Measurements from ENCODE around the gene POTEG.
"Not testable (repeated sequence)": the region's sequence is repeated elsewhere in the genome, so short reads cannot be mapped to it uniquely, and the experiment has no call there.

Gene POTEG

DNA sequence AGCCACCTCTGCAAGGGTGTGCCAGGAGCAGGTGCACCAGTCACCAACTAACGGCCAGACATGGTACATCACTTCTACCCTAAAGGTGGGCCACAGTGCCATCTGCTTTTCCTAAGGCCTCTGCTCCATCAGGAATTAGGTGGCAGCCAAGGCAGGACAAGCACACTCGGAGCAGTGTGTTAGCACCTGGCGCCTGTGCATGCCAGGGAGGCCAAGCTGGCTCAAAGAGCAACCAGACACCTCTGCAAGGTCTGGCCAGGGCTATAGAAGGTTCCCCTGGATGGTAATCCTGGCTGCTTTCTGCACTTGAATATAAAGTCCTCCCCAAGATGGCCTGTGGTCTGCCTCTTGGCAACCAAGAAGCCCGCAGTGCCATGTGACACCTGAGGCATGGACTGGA, 45.4 kb downstream of the POTEG start:
- not testable (repeated sequence) for H3K27me3 ChIP-seq (ENCODE audit: control insufficient read depth, low read length); H3F3A ChIP-seq (ENCODE audit: control insufficient read depth, insufficient read depth); H3K4me2 ChIP-seq (ENCODE audit: low read length); H3K36me3 ChIP-seq (ENCODE audit: control insufficient read depth, low read length); H3K9me3 ChIP-seq (ENCODE audit: control insufficient read depth, insufficient read depth, low read length); H4K20me1 ChIP-seq (ENCODE audit: control insufficient read depth, insufficient read depth, low read depth, low read length); H3K4me1 ChIP-seq (ENCODE audit: control insufficient read depth, low read length); H3K27ac ChIP-seq (ENCODE audit: low read depth, low read length); H3K79me2 ChIP-seq (ENCODE audit: control insufficient read depth, low read length); H3K9me2 ChIP-seq (replicated peaks; ENCODE audit: control insufficient read depth, low read length); H3K4me3 ChIP-seq (ENCODE audit: low read length)

GRCh38 chr14:19386996-19387395, 47.1 kb downstream of the POTEG start:
- H3K4me3 ChIP-seq (ENCODE audit: low read length); H3K4me2 ChIP-seq (ENCODE audit: low read length); H3K9me2 ChIP-seq (replicated peaks; ENCODE audit: control insufficient read depth, low read length); H3K4me1 ChIP-seq (ENCODE audit: control insufficient read depth, low read length); H3K79me2 ChIP-seq (ENCODE audit: control insufficient read depth, low read length); H4K20me1 ChIP-seq (ENCODE audit: control insufficient read depth, insufficient read depth, low read depth, low read length); H3K27ac ChIP-seq (ENCODE audit: low read depth, low read length); H3K36me3 ChIP-seq (ENCODE audit: control insufficient read depth, low read length); H3F3A ChIP-seq (ENCODE audit: control insufficient read depth, insufficient read depth); H3K27me3 ChIP-seq (ENCODE audit: control insufficient read depth, low read length); H3K9me3 ChIP-seq (ENCODE audit: control insufficient read depth, insufficient read depth, low read length): not testable (repeated sequence)

DNA sequence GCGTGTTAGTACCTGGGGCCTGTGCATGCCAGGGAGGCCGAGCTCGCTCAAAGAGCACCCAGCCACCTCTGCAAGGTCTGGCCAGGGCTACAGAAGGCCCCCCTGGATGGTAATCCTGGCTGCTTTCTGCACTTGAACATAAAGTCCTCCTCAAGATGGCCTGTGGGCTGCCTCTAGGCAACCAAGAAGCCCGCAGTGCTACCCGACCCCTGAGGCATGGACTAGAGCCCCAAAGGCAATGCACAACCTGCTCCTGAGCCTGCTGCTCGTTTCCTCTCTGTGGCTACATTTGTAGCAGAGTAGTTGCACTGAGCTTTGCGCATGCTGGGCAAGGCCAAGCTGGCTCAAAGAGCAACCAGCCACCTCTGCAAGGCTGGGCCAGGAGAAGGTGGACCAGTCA, 47.8 kb downstream of the POTEG start:
- not testable (repeated sequence) for H3K4me3 ChIP-seq (ENCODE audit: low read length); H3K9me2 ChIP-seq (replicated peaks; ENCODE audit: control insufficient read depth, low read length); H3K9me3 ChIP-seq (ENCODE audit: control insufficient read depth, insufficient read depth, low read length); H3K27me3 ChIP-seq (ENCODE audit: control insufficient read depth, low read length); H4K20me1 ChIP-seq (ENCODE audit: control insufficient read depth, insufficient read depth, low read depth, low read length); H3K4me1 ChIP-seq (ENCODE audit: control insufficient read depth, low read length); H3K27ac ChIP-seq (ENCODE audit: low read depth, low read length); H3F3A ChIP-seq (ENCODE audit: control insufficient read depth, insufficient read depth); H3K36me3 ChIP-seq (ENCODE audit: control insufficient read depth, low read length); H3K79me2 ChIP-seq (ENCODE audit: control insufficient read depth, low read length); H3K4me2 ChIP-seq (ENCODE audit: low read length)

GRCh38 chr14:19384088-19384781, 49.9 kb downstream of the POTEG start:
- H3F3A ChIP-seq (ENCODE audit: control insufficient read depth, insufficient read depth); H3K79me2 ChIP-seq (ENCODE audit: control insufficient read depth, low read length); H3K9me3 ChIP-seq (ENCODE audit: control insufficient read depth, insufficient read depth, low read length); H4K20me1 ChIP-seq (ENCODE audit: control insufficient read depth, insufficient read depth, low read depth, low read length); H3K4me2 ChIP-seq (ENCODE audit: low read length); H3K4me1 ChIP-seq (ENCODE audit: control insufficient read depth, low read length); H3K4me3 ChIP-seq (ENCODE audit: low read length); H3K27ac ChIP-seq (ENCODE audit: low read depth, low read length); H3K36me3 ChIP-seq (ENCODE audit: control insufficient read depth, low read length); H3K27me3 ChIP-seq (ENCODE audit: control insufficient read depth, low read length); H3K9me2 ChIP-seq (replicated peaks; ENCODE audit: control insufficient read depth, low read length): not testable (repeated sequence)

- not testable (repeated sequence) for H3K9me2 ChIP-seq (replicated peaks; ENCODE audit: control insufficient read depth, low read length); H3K9me3 ChIP-seq (ENCODE audit: control insufficient read depth, insufficient read depth, low read length); H3K4me1 ChIP-seq (ENCODE audit: control insufficient read depth, low read length); H3F3A ChIP-seq (ENCODE audit: control insufficient read depth, insufficient read depth); H3K4me2 ChIP-seq (ENCODE audit: low read length); H3K27ac ChIP-seq (ENCODE audit: low read depth, low read length); H3K27me3 ChIP-seq (ENCODE audit: control insufficient read depth, low read length); H3K79me2 ChIP-seq (ENCODE audit: control insufficient read depth, low read length); H3K4me3 ChIP-seq (ENCODE audit: low read length); H4K20me1 ChIP-seq (ENCODE audit: control insufficient read depth, insufficient read depth, low read depth, low read length); H3K36me3 ChIP-seq (ENCODE audit: control insufficient read depth, low read length)
Observed at GRCh38 chr14:19383008-19383584, 51.0 kb downstream of the POTEG start.

DNA sequence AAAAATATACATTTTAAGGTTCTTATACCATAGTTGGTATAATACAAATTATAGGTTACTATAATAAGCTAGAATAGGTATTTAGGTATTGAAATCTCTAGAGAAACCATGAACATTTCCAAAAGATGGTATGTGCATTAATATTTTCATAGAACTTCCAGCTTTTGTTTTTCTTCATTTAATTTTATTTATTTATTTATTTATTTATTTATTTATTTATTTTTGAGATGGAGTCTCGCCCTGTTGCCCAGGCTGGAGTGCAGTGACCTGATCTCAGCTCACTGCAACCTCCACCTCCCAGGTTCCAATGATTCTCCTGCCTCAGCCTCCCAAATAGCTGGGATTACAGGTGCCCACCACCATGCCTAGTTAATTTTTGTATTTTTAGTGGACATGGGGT, 54.0 kb downstream of the POTEG start:
- H3K4me1 ChIP-seq (ENCODE audit: control insufficient read depth, low read length); H3K27ac ChIP-seq (ENCODE audit: low read depth, low read length); H3K4me3 ChIP-seq (ENCODE audit: low read length); H3K36me3 ChIP-seq (ENCODE audit: control insufficient read depth, low read length); H3F3A ChIP-seq (ENCODE audit: control insufficient read depth, insufficient read depth); H3K79me2 ChIP-seq (ENCODE audit: control insufficient read depth, low read length); H3K9me3 ChIP-seq (ENCODE audit: control insufficient read depth, insufficient read depth, low read length); H3K9me2 ChIP-seq (replicated peaks; ENCODE audit: control insufficient read depth, low read length); H3K27me3 ChIP-seq (ENCODE audit: control insufficient read depth, low read length); H3K4me2 ChIP-seq (ENCODE audit: low read length); H4K20me1 ChIP-seq (ENCODE audit: control insufficient read depth, insufficient read depth, low read depth, low read length): not testable (repeated sequence)

GRCh38 chr14:19374451-19374903, 59.7 kb downstream of the POTEG start:
- H3K36me3 ChIP-seq (ENCODE audit: control insufficient read depth, low read length); H3K4me1 ChIP-seq (ENCODE audit: control insufficient read depth, low read length); H3K79me2 ChIP-seq (ENCODE audit: control insufficient read depth, low read length); H3K4me3 ChIP-seq (ENCODE audit: low read length); H4K20me1 ChIP-seq (ENCODE audit: control insufficient read depth, insufficient read depth, low read depth, low read length); H3K9me3 ChIP-seq (ENCODE audit: control insufficient read depth, insufficient read depth, low read length); H3K9me2 ChIP-seq (replicated peaks; ENCODE audit: control insufficient read depth, low read length); H3K27ac ChIP-seq (ENCODE audit: low read depth, low read length); H3K27me3 ChIP-seq (ENCODE audit: control insufficient read depth, low read length); H3K4me2 ChIP-seq (ENCODE audit: low read length); H3F3A ChIP-seq (ENCODE audit: control insufficient read depth, insufficient read depth): not testable (repeated sequence)

DNA sequence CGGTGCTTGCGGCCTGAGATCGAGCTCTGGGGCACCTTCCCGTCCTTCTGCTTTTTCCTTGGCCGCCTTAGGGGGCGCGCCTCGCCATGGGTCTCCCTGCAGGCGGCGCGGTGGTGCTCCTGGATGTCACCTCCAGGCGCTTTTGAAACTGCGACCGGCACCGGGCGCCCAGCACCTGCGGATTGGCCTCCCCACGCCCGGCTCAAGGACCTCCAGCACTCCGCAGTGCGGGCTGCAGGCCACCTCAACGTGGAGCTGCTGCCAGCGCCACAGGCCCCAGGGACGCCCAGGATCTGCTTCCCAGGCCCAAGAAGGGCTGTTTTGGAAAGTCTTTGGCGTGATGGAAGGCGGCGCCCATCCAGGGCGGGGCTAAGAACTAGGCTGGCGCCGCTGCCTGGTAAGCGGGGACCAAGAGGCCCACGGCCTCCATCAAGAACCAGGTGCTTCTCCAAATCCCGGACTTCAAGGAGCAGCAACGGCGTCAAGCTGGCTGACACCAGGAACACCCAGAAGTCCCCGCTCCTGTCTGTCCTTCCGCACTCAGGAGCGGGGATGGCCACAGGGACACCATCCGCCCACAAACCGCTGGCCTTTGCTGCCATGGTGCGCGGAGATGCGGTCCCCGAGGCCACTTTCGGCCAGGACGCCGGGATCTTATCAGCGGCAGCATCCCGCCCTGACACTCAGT, 61.2 kb downstream of the POTEG start:
- not testable (repeated sequence) for H4K20me1 ChIP-seq (ENCODE audit: control insufficient read depth, insufficient read depth, low read depth, low read length); H3K27me3 ChIP-seq (ENCODE audit: control insufficient read depth, low read length); H3K79me2 ChIP-seq (ENCODE audit: control insufficient read depth, low read length); H3F3A ChIP-seq (ENCODE audit: control insufficient read depth, insufficient read depth); H3K27ac ChIP-seq (ENCODE audit: low read depth, low read length); H3K9me2 ChIP-seq (replicated peaks; ENCODE audit: control insufficient read depth, low read length); H3K4me3 ChIP-seq (ENCODE audit: low read length); H3K4me1 ChIP-seq (ENCODE audit: control insufficient read depth, low read length); H3K4me2 ChIP-seq (ENCODE audit: low read length); H3K9me3 ChIP-seq (ENCODE audit: control insufficient read depth, insufficient read depth, low read length); H3K36me3 ChIP-seq (ENCODE audit: control insufficient read depth, low read length)
